ENCODE measurements around the gene PSMG4.

DNA sequence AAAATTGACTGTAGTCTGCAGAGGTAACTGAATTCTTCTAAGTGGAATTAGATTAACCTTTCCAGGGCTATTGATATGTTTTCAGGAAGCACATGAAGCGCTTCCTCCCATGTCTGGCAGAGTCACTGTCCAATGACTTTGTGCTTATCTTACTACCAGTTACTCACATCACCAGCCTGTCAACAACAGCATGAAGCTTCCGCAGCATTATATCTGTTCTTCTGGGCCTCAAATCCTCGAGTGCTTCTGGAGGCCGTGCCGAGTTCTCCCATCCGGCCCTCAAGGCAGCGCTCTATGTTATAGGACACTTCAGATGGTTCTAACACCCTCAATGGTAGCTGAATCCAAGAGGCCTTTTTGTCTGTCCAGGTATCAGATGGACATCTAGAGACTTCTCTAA, 33.2 kb downstream of the PSMG4 start:
- TF ChIP-seq, protein P1, sequence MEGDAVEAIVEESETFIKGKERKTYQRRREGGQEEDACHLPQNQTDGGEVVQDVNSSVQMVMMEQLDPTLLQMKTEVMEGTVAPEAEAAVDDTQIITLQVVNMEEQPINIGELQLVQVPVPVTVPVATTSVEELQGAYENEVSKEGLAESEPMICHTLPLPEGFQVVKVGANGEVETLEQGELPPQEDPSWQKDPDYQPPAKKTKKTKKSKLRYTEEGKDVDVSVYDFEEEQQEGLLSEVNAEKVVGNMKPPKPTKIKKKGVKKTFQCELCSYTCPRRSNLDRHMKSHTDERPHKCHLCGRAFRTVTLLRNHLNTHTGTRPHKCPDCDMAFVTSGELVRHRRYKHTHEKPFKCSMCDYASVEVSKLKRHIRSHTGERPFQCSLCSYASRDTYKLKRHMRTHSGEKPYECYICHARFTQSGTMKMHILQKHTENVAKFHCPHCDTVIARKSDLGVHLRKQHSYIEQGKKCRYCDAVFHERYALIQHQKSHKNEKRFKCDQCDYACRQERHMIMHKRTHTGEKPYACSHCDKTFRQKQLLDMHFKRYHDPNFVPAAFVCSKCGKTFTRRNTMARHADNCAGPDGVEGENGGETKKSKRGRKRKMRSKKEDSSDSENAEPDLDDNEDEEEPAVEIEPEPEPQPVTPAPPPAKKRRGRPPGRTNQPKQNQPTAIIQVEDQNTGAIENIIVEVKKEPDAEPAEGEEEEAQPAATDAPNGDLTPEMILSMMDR (IDR thresholded peaks at IDR 0.05; ENCODE audit: insufficient read depth, low read length) = no peak
- TF ChIP-seq, protein P2, sequence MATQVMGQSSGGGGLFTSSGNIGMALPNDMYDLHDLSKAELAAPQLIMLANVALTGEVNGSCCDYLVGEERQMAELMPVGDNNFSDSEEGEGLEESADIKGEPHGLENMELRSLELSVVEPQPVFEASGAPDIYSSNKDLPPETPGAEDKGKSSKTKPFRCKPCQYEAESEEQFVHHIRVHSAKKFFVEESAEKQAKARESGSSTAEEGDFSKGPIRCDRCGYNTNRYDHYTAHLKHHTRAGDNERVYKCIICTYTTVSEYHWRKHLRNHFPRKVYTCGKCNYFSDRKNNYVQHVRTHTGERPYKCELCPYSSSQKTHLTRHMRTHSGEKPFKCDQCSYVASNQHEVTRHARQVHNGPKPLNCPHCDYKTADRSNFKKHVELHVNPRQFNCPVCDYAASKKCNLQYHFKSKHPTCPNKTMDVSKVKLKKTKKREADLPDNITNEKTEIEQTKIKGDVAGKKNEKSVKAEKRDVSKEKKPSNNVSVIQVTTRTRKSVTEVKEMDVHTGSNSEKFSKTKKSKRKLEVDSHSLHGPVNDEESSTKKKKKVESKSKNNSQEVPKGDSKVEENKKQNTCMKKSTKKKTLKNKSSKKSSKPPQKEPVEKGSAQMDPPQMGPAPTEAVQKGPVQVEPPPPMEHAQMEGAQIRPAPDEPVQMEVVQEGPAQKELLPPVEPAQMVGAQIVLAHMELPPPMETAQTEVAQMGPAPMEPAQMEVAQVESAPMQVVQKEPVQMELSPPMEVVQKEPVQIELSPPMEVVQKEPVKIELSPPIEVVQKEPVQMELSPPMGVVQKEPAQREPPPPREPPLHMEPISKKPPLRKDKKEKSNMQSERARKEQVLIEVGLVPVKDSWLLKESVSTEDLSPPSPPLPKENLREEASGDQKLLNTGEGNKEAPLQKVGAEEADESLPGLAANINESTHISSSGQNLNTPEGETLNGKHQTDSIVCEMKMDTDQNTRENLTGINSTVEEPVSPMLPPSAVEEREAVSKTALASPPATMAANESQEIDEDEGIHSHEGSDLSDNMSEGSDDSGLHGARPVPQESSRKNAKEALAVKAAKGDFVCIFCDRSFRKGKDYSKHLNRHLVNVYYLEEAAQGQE (IDR thresholded peaks at IDR 0.05; ENCODE audit: insufficient replicate concordance, low read depth) = no peak

All from HL-60 (cell line).